ENCODE results near the gene RAB3B.

RAB3B gene

GRCh38 chr1:51867479-51868232, 122.8 kb downstream of the RAB3B start:
- DNase-seq = no peak

GRCh38 chr1:51863384-51863783, 127.1 kb downstream of the RAB3B start:
- DNase-seq = no peak

GRCh38 chr1:51861669-51862068, 128.8 kb downstream of the RAB3B start:
- DNase-seq = no peak

- DNase-seq = no peak
Measured at GRCh38 chr1:51859735-51860134, 130.8 kb downstream of the RAB3B start.

- DNase-seq = no peak
Measured at GRCh38 chr1:51859333-51859732, 131.2 kb downstream of the RAB3B start.

- DNase-seq = no peak
Measured at GRCh38 chr1:51858892-51859291, 131.6 kb downstream of the RAB3B start.
